Measurements from ENCODE around the gene VOPP1. TPM values are rescaled to one million over a fixed set of nuclear protein-coding genes. Genes with fewer than 3 reads are reported as not detected.
A peak's percentile ranks its signal among the peaks of the same experiment; 100 is the strongest.
"Not testable (repeated sequence)": the region's sequence is repeated elsewhere in the genome, so short reads cannot be mapped to it uniquely, and the experiment has no call there.

Gene VOPP1
- total and polyA plus RNA-seq, 12 donors, result 10.2 to 60.7 (median 35.5) TPM

DNA sequence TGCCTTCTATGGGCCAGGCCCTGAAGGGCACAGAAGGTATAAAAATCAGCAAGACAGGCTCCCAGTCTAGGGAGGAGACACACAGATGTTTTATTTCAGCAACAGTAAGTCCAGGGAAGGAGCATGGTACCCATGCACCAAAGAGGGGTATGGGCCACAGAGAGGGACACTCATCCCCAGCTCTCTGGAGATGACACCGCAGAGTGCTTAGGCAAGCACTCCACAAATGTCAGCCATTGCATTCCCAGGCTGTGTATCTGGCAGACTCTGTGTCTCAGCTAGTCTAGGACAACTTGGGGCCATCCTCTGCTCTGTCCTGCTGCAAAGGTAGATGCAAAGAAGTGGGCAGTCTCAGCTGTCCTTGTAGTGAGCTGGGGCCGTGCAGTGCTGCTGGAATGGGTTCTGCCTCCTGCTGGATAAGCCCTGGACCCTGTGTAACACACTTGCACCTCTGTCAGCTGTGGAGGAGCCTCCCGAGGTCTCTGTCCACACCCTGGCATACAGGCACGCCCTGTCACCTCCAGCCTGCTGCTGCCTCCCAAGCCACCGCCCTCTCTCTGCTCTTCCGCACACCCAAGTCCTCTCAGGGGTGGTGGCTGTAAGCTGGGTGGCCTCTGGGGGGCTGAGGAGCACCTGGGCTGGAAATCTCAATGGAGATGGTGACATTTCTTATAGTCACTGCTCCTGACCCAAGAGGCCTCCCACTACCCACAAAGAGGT is 57.6 kb downstream of the VOPP1 start:
- peaks cover 0 to 9% of the 10 kb centered on the region in 2 donors for H3K4me1 ChIP-seq (replicated peaks in 1 of 2)
- no peaks in the 10 kb centered on the region for H3K9me3 ChIP-seq (replicated peaks in 1 of 3)
- 95 to 97% (median 96%) methylated on average over 4 to 6 of the region's 6 CpGs for WGBS, 4 donors
- no peak overlapping the region for H3K27ac ChIP-seq
- no peak for TF ChIP-seq POLR2A (IDR thresholded peaks at IDR 0.05)
- TF ChIP-seq, protein P1, sequence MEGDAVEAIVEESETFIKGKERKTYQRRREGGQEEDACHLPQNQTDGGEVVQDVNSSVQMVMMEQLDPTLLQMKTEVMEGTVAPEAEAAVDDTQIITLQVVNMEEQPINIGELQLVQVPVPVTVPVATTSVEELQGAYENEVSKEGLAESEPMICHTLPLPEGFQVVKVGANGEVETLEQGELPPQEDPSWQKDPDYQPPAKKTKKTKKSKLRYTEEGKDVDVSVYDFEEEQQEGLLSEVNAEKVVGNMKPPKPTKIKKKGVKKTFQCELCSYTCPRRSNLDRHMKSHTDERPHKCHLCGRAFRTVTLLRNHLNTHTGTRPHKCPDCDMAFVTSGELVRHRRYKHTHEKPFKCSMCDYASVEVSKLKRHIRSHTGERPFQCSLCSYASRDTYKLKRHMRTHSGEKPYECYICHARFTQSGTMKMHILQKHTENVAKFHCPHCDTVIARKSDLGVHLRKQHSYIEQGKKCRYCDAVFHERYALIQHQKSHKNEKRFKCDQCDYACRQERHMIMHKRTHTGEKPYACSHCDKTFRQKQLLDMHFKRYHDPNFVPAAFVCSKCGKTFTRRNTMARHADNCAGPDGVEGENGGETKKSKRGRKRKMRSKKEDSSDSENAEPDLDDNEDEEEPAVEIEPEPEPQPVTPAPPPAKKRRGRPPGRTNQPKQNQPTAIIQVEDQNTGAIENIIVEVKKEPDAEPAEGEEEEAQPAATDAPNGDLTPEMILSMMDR (IDR thresholded peaks at IDR 0.05), result no peak
- intact Hi-C loops (cut with DNase I), result no loop called here
- peaks cover 0 to 11% of the 10 kb centered on the region in 2 donors for H3K36me3 ChIP-seq (replicated peaks in 1 of 2)
- DNase-seq, result no peak
- H3K27me3 ChIP-seq, result no peaks in the 10 kb centered on the region
- H3K4me3 ChIP-seq, result no peak overlapping the region

- H3K36me3 ChIP-seq (replicated peaks in 1 of 2), result peaks cover 0 to 11% of the 10 kb centered on the region in 2 donors
- intact Hi-C loops (cut with DNase I), result no loop called here
- peaks cover 0 to 9% of the 10 kb centered on the region in 2 donors for H3K4me1 ChIP-seq (replicated peaks in 1 of 2)
- H3K27me3 ChIP-seq, result no peaks in the 10 kb centered on the region
- no peak for DNase-seq
- no peak overlapping the region for H3K27ac ChIP-seq
- 94 to 98% (median 97%) methylated on average over 5 of the region's 5 CpGs for WGBS, 4 donors
- H3K9me3 ChIP-seq (replicated peaks in 1 of 3), result no peaks in the 10 kb centered on the region
- H3K4me3 ChIP-seq, result no peak overlapping the region
- TF ChIP-seq, protein P1 (IDR thresholded peaks at IDR 0.05), result no peak
- TF ChIP-seq POLR2A (IDR thresholded peaks at IDR 0.05), result no peak
Observed at GRCh38 chr7:55513868-55514267, 58.4 kb downstream of the VOPP1 start.

GRCh38 chr7:55512635-55513191 is 59.6 kb downstream of the VOPP1 start:
- Histone ChIP-seq H3K4me1 (replicated peaks in 1 of 2) (peaks cover 0 to 9% of the 10 kb centered on the region in 2 donors), H3K27me3 (no peaks in the 10 kb centered on the region), H3K4me3 (no peak overlapping the region), H3K27ac (no peak overlapping the region), H3K9me3 (replicated peaks in 1 of 3) (no peaks in the 10 kb centered on the region), H3K36me3 (replicated peaks in 1 of 2) (peaks cover 0 to 6% of the 10 kb centered on the region in 2 donors)
- TF ChIP-seq, protein P1 (IDR thresholded peaks at IDR 0.05), result no peak
- TF ChIP-seq POLR2A (IDR thresholded peaks at IDR 0.05), result no peak
- DNase-seq, result no peak
- intact Hi-C loops (cut with DNase I), result no loop called here
- 94 to 98% (median 96%) methylated on average over 8 to 10 of the region's 10 CpGs for WGBS, 4 donors

DNA sequence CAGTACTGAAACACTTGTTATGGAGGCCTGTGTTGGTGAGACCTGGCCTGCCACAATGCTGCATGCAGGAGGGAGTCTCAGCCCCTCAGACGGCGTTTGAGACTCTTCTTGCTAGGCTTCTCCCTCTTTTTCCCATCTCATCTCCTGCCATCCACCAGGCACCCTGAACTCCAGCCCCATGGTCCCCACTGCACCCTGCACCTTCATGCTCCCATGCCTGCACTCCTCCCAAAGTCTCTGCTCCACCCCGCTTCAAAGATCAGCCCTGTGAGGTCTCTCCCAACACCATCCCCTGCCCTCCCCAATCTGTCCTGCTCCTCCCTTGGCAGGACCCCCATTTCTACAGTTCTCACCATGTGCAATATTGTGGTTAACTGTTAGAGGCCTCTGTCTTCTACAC is 61.7 kb downstream of the VOPP1 start:
- intact Hi-C loops (cut with DNase I), result no loop called here
- Histone ChIP-seq H3K9me3 (replicated peaks in 1 of 3) (no peaks in the 10 kb centered on the region), H3K4me3 (no peak overlapping the region), H3K4me1 (replicated peaks in 1 of 2) (peaks cover 0 to under 1% of the 10 kb centered on the region in 2 donors), H3K36me3 (replicated peaks in 1 of 2) (no peaks in the 10 kb centered on the region), H3K27ac (no peak overlapping the region), H3K27me3 (no peaks in the 10 kb centered on the region)
- 98 to 100% (median 98%) methylated on average over 3 of the region's 3 CpGs for WGBS, 4 donors
- no peak for DNase-seq
- TF ChIP-seq, protein P1 (IDR thresholded peaks at IDR 0.05), result no peak
- TF ChIP-seq POLR2A (IDR thresholded peaks at IDR 0.05), result no peak

DNA sequence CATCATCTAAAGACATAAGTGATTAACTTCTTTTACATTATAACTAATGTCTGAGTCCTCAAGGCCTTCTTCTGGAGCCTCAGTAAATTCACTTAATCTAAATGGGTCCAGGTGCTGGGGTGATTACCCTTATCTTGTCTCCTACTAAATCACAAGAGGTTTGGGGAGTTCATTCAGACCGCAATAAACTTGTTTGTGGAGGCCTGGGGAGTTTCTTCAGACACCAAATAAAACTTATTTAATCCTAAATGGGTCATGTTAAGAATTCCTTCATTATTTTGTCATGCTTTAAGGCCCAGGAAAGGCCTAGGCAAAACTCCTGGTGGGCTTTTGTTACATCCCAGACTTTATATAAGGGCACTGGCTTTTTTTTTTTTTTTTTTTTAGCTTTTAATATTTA is 62.1 kb downstream of the VOPP1 start:
- H3K9me3 ChIP-seq (replicated peaks in 1 of 3); H3K27me3 ChIP-seq; DNase-seq; H3K4me3 ChIP-seq; H3K36me3 ChIP-seq (replicated peaks in 1 of 2); intact Hi-C loops (cut with DNase I); H3K4me1 ChIP-seq (replicated peaks in 1 of 2): not testable (repeated sequence)
- H3K27ac ChIP-seq, result peak overlapping the region in 1 of 5 donors; percentile 42
- WGBS, 4 donors, result 91 to 100% (median 93%) methylated on average over 1 of the region's 1 CpG
